K562 (cell line): ENCODE measurements around the gene BCL10. TPM values are rescaled to one million over a fixed set of nuclear protein-coding genes. Genes with fewer than 3 reads are reported as not detected.
A peak's percentile ranks its signal among the peaks of the same experiment; 100 is the strongest.

ENCODE experiments used
- ATAC-seq: fragments of 200-7000 bp; cut with Tn5 transposase; 3 replicates; pipeline ENCODE4 v1.9.1; 2020; ENCODE audit warnings: moderate library complexity
- BruUV-seq: library from RNA; stranded (reverse); fragments of 400-500 nt; replicated peaks from 2 replicates; lab custom pipeline; 2021; lab: Mats Ljungman, UMichigan
- CTCF ChIA-PET: fragments of 300-600 bp; formaldehyde crosslinking; extraction: SDS; loops from one replicate; lab custom pipeline; 2021; ENCODE audit warnings: low intra/inter-chr PET ratio; lab: Yijun Ruan, JAX
- POLR2A ChIA-PET: fragments of 300-600, 350-650 bp; sonication (Branson Sonifier 250); formaldehyde crosslinking; extraction: SDS; loops from one replicate; lab custom pipeline; 2021; ENCODE audit warnings: antibody characterized with exemption, inconsistent platforms; lab: Yijun Ruan, JAX
- DNase-seq, 4 experiments: peaks; one replicate each; pipeline versions ENCODE4 v3.0.0 to v3.0.0-alpha.2; 2011 to 2018; ENCODE audit warnings: low spot score in 3 of 4, mixed read lengths in 3 of 4; ENCODE audit errors: extremely low read depth in 1 of 4
- FAIRE-seq: peaks from 2 replicates; lab custom pipeline; 2011; peaks lifted over from hg19 to GRCh38; lab: Jason Lieb, UNC
- H2AFZ ChIP-seq: 2 replicates; pipeline ENCODE4 v1.6.0; 2011; ENCODE audit warnings: low read depth, low read length, control low read depth, inconsistent platforms
- H3K27ac ChIP-seq: fragments of 200-600 bp; 3 replicates; pipeline ENCODE4 v1.8.0; 2011; ENCODE audit warnings: low read depth, mild to moderate bottlenecking, control low read depth, inconsistent platforms, low read length, moderate library complexity, mixed read lengths; ENCODE audit errors: extremely low read depth
- H3K27me3 ChIP-seq, 2 experiments: fragments of 300-600 bp in 1 of 2; 2 replicates in 1 of 2; 3 replicates in 1 of 2; pipeline versions ENCODE4 v1.6.0 to v1.8.0; 2011; ENCODE audit warnings: inconsistent platforms in 2 of 2, low read length in 2 of 2, mild to moderate bottlenecking in 1 of 2, mixed read lengths in 1 of 2, moderate library complexity in 1 of 2; ENCODE audit not compliant: control insufficient read depth in 2 of 2, insufficient read depth in 2 of 2
- H3K36me3 ChIP-seq: fragments of 300-600 bp; 3 replicates; pipeline ENCODE4 v1.8.0; 2011; ENCODE audit warnings: mild to moderate bottlenecking, low read length, inconsistent platforms; ENCODE audit not compliant: control insufficient read depth, insufficient read depth
- H3K4me1 ChIP-seq, 2 experiments: fragments of 200-600 bp in 1 of 2; replicated peaks in 1 of 2; 2 replicates in 1 of 2; 3 replicates in 1 of 2; pipeline versions ENCODE4 v1.5.1 to v1.8.0; 2011; ENCODE audit warnings: inconsistent platforms in 2 of 2, low read length in 2 of 2, mild to moderate bottlenecking in 1 of 2, mixed read lengths in 1 of 2, moderate library complexity in 1 of 2; ENCODE audit not compliant: control insufficient read depth in 2 of 2, insufficient read depth in 2 of 2
- H3K4me2 ChIP-seq: 2 replicates; pipeline ENCODE4 v1.6.1; 2011; ENCODE audit warnings: low read length, control low read depth, inconsistent platforms, mixed read lengths; ENCODE audit not compliant: insufficient read depth
- H3K4me3 ChIP-seq: fragments of 200-600 bp; sonication (generic), shearing (Covaris generic); 2 replicates; pipeline ENCODE4 v1.5.1; 2016; ENCODE audit warnings: control low read depth, inconsistent platforms
- H3K79me2 ChIP-seq: fragments of 200-600 bp; 3 replicates; pipeline ENCODE4 v1.8.0; 2011; ENCODE audit warnings: low read length, inconsistent platforms; ENCODE audit not compliant: control insufficient read depth, insufficient read depth
- H3K9ac ChIP-seq, 2 experiments: 2 replicates each; pipeline versions ENCODE4 v1.6.0 to v1.6.1; 2011; ENCODE audit warnings: low read depth in 2 of 2, low read length in 2 of 2, control low read depth in 1 of 2, inconsistent platforms in 1 of 2, mild to moderate bottlenecking in 1 of 2, mixed read lengths in 1 of 2; ENCODE audit not compliant: insufficient read depth in 1 of 2
- H3K9me1 ChIP-seq: one replicate; pipeline ENCODE4 v1.6.0; 2011; ENCODE audit warnings: inconsistent platforms, mild to moderate bottlenecking, low read length, moderate library complexity; ENCODE audit not compliant: control insufficient read depth, insufficient read depth
- H3K9me3 ChIP-seq: replicated peaks from 2 replicates; pipeline ENCODE4 v1.5.1; 2011; ENCODE audit warnings: low read depth, low read length, inconsistent platforms; ENCODE audit not compliant: control insufficient read depth, insufficient read depth
- H4K20me1 ChIP-seq: replicated peaks from 2 replicates; pipeline ENCODE4 v1.6.1; 2011; ENCODE audit warnings: low read length, inconsistent platforms, mixed read lengths; ENCODE audit not compliant: control insufficient read depth, insufficient read depth
- ARID1B ChIP-seq: fragments of 450-650 bp; IDR thresholded peaks from 2 replicates; pipeline ENCODE4 v1.6.1; 2016; ENCODE audit warnings: antibody characterized with exemption, mild to moderate bottlenecking, inconsistent platforms
- FOSL1 ChIP-seq: fragments of 200-800 bp; sonication (Bioruptor generic); conservative IDR thresholded peaks from 2 replicates; pipeline ENCODE4 v1.6.1; 2016; ENCODE audit warnings: missing genetic modification characterization, missing compliant biosample characterization
- FOXA3 ChIP-seq, 2 experiments: fragments of 450-650 bp in 1 of 2; sonication (generic) in 1 of 2; formaldehyde crosslinking; IDR thresholded peaks in 1 of 2; conservative IDR thresholded peaks in 1 of 2; 2 replicates each; pipeline versions ENCODE4 v1.4.0 to v1.8.0; 2020 to 2022; ENCODE audit warnings: mild to moderate bottlenecking in 2 of 2, missing genetic modification reagents in 1 of 2
- FOXK2 ChIP-seq, 2 experiments: fragments of 450-650 bp; IDR thresholded peaks in 1 of 2; conservative IDR thresholded peaks in 1 of 2; 2 replicates each; pipeline ENCODE4 v1.6.1; 2016; ENCODE audit warnings: low read depth in 2 of 2, mild to moderate bottlenecking in 1 of 2
- HDAC2 ChIP-seq: fragments of 450-650 bp; IDR thresholded peaks from 2 replicates; pipeline ENCODE4 v1.6.1; 2016; ENCODE audit warnings: mild to moderate bottlenecking
- JUN ChIP-seq, 2 experiments: sonication (generic) in 1 of 2; formaldehyde crosslinking in 1 of 2; IDR thresholded peaks; 2 replicates each; pipeline versions ENCODE4 v1.6.1 to v1.8.0; 2012 to 2022; ENCODE audit warnings: borderline replicate concordance in 2 of 2, mild to moderate bottlenecking in 2 of 2, improper control_type of control experiment in 1 of 2, low read depth in 1 of 2, low read length in 1 of 2, missing genetic modification reagents in 1 of 2
- JUND ChIP-seq, 2 experiments: IDR thresholded peaks; 2 replicates in 1 of 2; 3 replicates in 1 of 2; pipeline ENCODE4 v1.6.1; 2011; ENCODE audit warnings: borderline replicate concordance in 2 of 2, low read depth in 2 of 2, low read length in 2 of 2, improper control_type of control experiment in 1 of 2, missing biosample characterization in 1 of 2, missing genetic modification characterization in 1 of 2, missing genetic modification reagents in 1 of 2
- L3MBTL2 ChIP-seq: fragments of 450-650 bp; IDR thresholded peaks from 2 replicates; pipeline ENCODE4 v1.6.1; 2016; ENCODE audit warnings: mild to moderate bottlenecking, moderate library complexity
- MAFK ChIP-seq: IDR thresholded peaks from 2 replicates; pipeline ENCODE4 v1.6.1; 2011; ENCODE audit warnings: low read length, improper control_type of control experiment
- MCM3 ChIP-seq: fragments of 450-650 bp; IDR thresholded peaks from 2 replicates; pipeline ENCODE4 v1.6.1; 2016
- SMARCA4 ChIP-seq: fragments of 450-650 bp; IDR thresholded peaks from 2 replicates; pipeline ENCODE4 v1.6.1; 2016
- SOX6 ChIP-seq: fragments of 450-650 bp; IDR thresholded peaks from 2 replicates; pipeline ENCODE4 v1.6.1; 2014; ENCODE audit warnings: mild to moderate bottlenecking
- WGBS: fragments of 100-300 bp; shearing (Covaris generic); methylation state at CpG from one replicate; pipeline ENCODE4 v1.1.6; 2016; ENCODE audit warnings: low coverage, mixed read lengths; ENCODE audit not compliant: insufficient coverage; ENCODE audit errors: missing lambda C conversion rate; 5-methylcytosine and 5-hydroxymethylcytosine counted together
- in situ Hi-C: fragments of 300-500 bp; cut with MboI; formaldehyde crosslinking; loops from 4 replicates; pipeline ENCODE4 v1.15.0; 2018; ENCODE audit warnings: inconsistent platforms, mixed read lengths
- intact Hi-C: fragments of 100-400 bp; cut with micrococcal nuclease; formaldehyde crosslinking; loops from 2 replicates; pipeline ENCODE4 v1.14.2; 2022
- polyA plus RNA-seq, 8 experiments: library from polyadenylated mRNA; depleted of rRNA in 4 of 8; stranded (reverse) in 5 of 8; unstranded in 3 of 8; fragments of >200 nt; fragmentation: Nextera tagmentation in 2 of 8; fragmentation: Illumina TruSeq in 1 of 8; extraction: Ambion mirVana in 2 of 8; extraction: Trizol in 1 of 8; gene quantifications; 2 replicates each; pipeline versions ENCODE4 v1.2.1 to v1.2.3, GENCODE V29; 2011 to 2014; ENCODE audit warnings: inconsistent platforms in 1 of 8, missing spikeins in 1 of 8
- total RNA-seq, 7 experiments: library from RNA; depleted of rRNA in 6 of 7; stranded (reverse); fragments of >200 nt in 6 of 7; fragmentation: Illumina TruSeq in 2 of 7; extraction: Trizol in 2 of 7; gene quantifications; 2 replicates each; pipeline versions ENCODE4 v1.2.1 to v1.2.3, GENCODE V29; 2011 to 2021; ENCODE audit warnings: low replicate concordance in 1 of 7
- TF ChIP-seq, protein P1 (sequence below), 2 experiments: fragments of 450-650 bp in 1 of 2; sonication (generic) in 1 of 2; formaldehyde crosslinking in 1 of 2; IDR thresholded peaks in 1 of 2; conservative IDR thresholded peaks in 1 of 2; 2 replicates each; pipeline versions ENCODE4 v1.6.1 to v1.8.1; 2016 to 2023; ENCODE audit warnings: mild to moderate bottlenecking in 2 of 2, moderate library complexity in 2 of 2, inconsistent platforms in 1 of 2, missing genetic modification reagents in 1 of 2
- TF ChIP-seq, protein P2 (sequence below), 2 experiments: fragments of 450-650 bp; conservative IDR thresholded peaks; 2 replicates each; pipeline ENCODE4 v1.6.1; 2017; ENCODE audit warnings: mild to moderate bottlenecking in 2 of 2, moderate library complexity in 2 of 2

Gene BCL10
- total and polyA plus RNA-seq, 9 of the 15 experiments (the other 6 are each of a cell fraction or from before 2014, with no cell fraction given): 8.0 to 19.4 (median 12.3) TPM

DNA sequence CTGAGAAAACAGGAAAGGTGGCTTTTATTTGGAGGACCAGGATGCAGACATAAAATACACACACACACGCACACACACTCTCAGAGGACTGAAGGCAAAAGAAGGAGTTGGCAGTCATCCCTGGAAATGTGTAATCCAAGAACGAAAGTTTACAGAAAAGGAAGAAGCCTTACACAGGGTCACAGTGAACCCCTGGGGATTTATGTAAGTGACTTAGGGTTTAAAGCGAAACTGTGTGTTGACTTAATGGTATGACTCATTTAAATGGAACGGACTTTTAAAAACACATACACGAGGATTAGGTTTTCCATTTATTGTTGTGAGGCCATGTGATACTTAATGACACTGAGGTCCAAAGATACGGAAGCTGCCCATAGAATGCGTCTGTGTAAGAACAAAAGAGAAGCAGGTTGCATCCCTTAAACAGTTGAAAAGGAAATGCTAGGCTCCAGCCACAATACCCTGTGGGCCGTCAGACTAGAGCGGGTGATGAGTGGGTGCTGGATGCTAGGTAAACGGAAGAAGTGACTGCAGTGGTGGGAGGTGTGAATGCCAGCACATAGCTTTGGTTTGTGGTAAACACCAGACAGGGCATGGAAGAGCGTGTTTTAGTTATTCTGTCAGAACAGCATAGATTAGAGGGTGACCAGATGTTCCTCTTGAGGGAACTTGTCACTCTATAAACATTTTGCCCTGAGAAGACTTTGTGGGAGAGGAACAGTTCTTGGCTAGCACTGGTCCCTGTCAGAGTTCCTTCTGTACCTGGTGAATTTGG lies 21.6 kb upstream of the BCL10 start:
- Histone ChIP-seq H3K9ac (no peak overlapping the region), H3K27ac (no peak overlapping the region), H3K4me3 (no peak overlapping the region), H4K20me1 (no peaks in the 10 kb centered on the region), H3K27me3 (peaks cover 4 to 9% of the 10 kb centered on the region in 2 experiments; a peak in 3 of 5 replicates), H3K79me2 (no peaks in the 10 kb centered on the region), H3K9me1 (no peaks in the 10 kb centered on the region), H3K4me2 (no peak overlapping the region)
- FAIRE-seq (no peak), DNase-seq (no peak), ATAC-seq (peak; percentile 45; the same call in 2 of the 3 replicates)
- POLR2A ChIA-PET: no interaction called here
- intact Hi-C loops: no loop called here
- no TSS peak for BruUV-seq
- 11% methylated on average over 11 of the region's 11 CpGs for WGBS
- in situ Hi-C loops: no loop called here
- TF ChIP-seq JUND (IDR thresholded peaks at IDR 0.05; ENCODE audit: borderline replicate concordance, low read depth, low read length) (peak; percentile 71; the same call in 1 of the 2 replicates), JUND (tag; IDR thresholded peaks at IDR 0.05; ENCODE audit: borderline replicate concordance, low read depth, low read length) (peak; percentile 85), L3MBTL2 (0 out of 2 replicates have a peak, but pooled peaks have one; percentile 27), MAFK (no peak), FOSL1 (tag) (peak; percentile 87), FOXK2 (conservative IDR thresholded peaks at IDR 0.05 in 1 of 2, IDR thresholded peaks at IDR 0.05 in 1 of 2; ENCODE audit: low read depth in 2 of 2) (0 out of 4 replicates have a peak, but pooled peaks of 1 of the 2 experiments have one; percentile 33), ARID1B (0 out of 2 replicates have a peak, but pooled peaks have one; percentile 20), JUN (IDR thresholded peaks at IDR 0.05; ENCODE audit: borderline replicate concordance, low read depth, low read length) (0 out of 2 replicates have a peak, but pooled peaks have one; percentile 54), JUN (CRISPR knock-in tag; IDR thresholded peaks at IDR 0.05; ENCODE audit: borderline replicate concordance) (no peak), FOXA3 (CRISPR knock-in tag; conservative IDR thresholded peaks at IDR 0.05 in 1 of 2, IDR thresholded peaks at IDR 0.05 in 1 of 2) (peak; percentile 36 to 56; a peak in 1 of 4 replicates), MCM3 (no peak), HDAC2 (no peak), SMARCA4 (peak; percentile 50; the same call in 1 of the 2 replicates), SOX6 (peak; percentile 46; the same call in 1 of the 2 replicates)
- TF ChIP-seq, protein P1, sequence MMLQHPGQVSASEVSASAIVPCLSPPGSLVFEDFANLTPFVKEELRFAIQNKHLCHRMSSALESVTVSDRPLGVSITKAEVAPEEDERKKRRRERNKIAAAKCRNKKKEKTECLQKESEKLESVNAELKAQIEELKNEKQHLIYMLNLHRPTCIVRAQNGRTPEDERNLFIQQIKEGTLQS (IDR thresholded peaks at IDR 0.05): peak; percentile 73
- TF ChIP-seq, protein P1 (CRISPR knock-in tag; conservative IDR thresholded peaks at IDR 0.05): no peak
- TF ChIP-seq, protein P2, sequence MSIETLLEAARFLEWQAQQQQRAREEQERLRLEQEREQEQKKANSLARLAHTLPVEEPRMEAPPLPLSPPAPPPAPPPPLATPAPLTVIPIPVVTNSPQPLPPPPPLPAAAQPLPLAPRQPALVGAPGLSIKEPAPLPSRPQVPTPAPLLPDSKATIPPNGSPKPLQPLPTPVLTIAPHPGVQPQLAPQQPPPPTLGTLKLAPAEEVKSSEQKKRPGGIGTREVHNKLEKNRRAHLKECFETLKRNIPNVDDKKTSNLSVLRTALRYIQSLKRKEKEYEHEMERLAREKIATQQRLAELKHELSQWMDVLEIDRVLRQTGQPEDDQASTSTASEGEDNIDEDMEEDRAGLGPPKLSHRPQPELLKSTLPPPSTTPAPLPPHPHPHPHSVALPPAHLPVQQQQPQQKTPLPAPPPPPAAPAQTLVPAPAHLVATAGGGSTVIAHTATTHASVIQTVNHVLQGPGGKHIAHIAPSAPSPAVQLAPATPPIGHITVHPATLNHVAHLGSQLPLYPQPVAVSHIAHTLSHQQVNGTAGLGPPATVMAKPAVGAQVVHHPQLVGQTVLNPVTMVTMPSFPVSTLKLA (conservative IDR thresholded peaks at IDR 0.05): 0 out of 4 replicates have a peak, but pooled peaks of 1 of the 2 experiments have one; percentile 28
- TF ChIP-seq, all 486 proteins: peak for 11
- Histone ChIP-seq H3K9me3 (no peaks in the 10 kb centered on the region), H2AFZ (peak overlapping the region; percentile 17; the same call in 1 of the 2 replicates), H3K36me3 (no peaks in the 10 kb centered on the region), H3K4me1 (no peaks in the 10 kb centered on the region)
- CTCF ChIA-PET: no interaction called here
